22Rv1 (cell line): ENCODE measurements around the gene JAKMIP1.

Source experiments
- CTCF ChIP-seq: fragments of 450-650 bp; IDR thresholded peaks from 2 replicates; pipeline ENCODE4 v1.5.1; 2017; ENCODE audit warnings: mild to moderate bottlenecking
- ZFX ChIP-seq: fragments of 450-650 bp; IDR thresholded peaks from 2 replicates; pipeline ENCODE4 v1.6.1; 2017; ENCODE audit warnings: antibody characterized with exemption, borderline replicate concordance

GRCh38 chr4:5980436-5981155 lies 219.8 kb downstream of the JAKMIP1 start:
- TF ChIP-seq CTCF (no peak), ZFX (no peak)
